ENCODE results near the gene BDKRB2.
"Not testable (repeated sequence)": the region's sequence is repeated elsewhere in the genome, so short reads cannot be mapped to it uniquely, and the experiment has no call there.

- not testable (repeated sequence) for TF ChIP-seq EZH2phosphoT487 (IDR thresholded peaks at IDR 0.05; ENCODE audit: borderline replicate concordance); CTCF (conservative IDR thresholded peaks at IDR 0.05; ENCODE audit: low read length)
These were observed 40.4 kb downstream of the BDKRB2 start for GRCh38 chr14:96245074-96245473.

Measured in Loucy (cell line).